Choroid plexus epithelial cell (primary cell): ENCODE data around the gene PRKAR2B.

Experiments used
- DNase-seq: peaks from one replicate; pipeline ENCODE4 v3.0.0-alpha.2; 2010; ENCODE audit warnings: low read depth
- H3K4me3 ChIP-seq: 2 replicates; pipeline ENCODE4 v1.5.1; 2011; ENCODE audit warnings: low read depth, mild to moderate bottlenecking, control low read depth, low read length, moderate library complexity
- TF ChIP-seq, protein P1 (sequence below): conservative IDR thresholded peaks from 2 replicates; pipeline ENCODE4 v1.5.1; 2011; ENCODE audit warnings: low read depth, mild to moderate bottlenecking, control low read depth, inconsistent platforms, low read length, moderate library complexity

PRKAR2B gene

DNA sequence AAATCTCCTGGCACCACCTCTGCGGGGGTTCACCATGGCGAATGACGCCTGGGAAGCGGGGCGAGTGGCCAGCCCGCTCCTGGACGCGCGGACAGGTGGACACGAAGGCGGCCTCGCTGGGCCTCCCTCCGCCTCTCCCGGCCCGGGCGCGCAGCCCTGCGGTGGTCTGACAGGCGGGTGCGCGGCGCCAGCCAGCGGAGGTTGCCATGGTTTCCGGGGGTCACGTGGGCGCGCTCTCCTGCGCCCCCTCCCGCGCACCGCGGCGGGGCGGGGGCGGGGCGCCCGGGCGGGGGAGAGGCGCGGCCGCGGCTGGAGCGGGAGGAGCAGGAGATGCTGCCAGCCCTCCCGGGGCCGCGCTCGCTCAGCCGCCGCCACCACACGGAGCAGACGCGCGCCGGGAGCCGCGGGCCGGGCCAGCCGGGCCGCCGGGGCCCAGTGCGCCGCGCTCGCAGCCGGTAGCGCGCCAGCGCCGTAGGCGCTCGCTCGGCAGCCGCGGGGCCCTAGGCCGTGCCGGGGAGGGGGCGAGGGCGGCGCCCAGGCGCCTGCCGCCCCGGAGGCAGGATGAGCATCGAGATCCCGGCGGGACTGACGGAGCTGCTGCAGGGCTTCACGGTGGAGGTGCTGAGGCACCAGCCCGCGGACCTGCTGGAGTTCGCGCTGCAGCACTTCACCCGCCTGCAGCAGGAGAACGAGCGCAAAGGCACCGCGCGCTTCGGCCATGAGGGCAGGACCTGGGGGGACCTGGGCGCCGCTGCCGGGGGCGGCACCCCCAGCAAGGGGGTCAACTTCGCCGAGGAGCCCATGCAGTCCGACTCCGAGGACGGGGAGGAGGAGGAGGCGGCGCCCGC lies at the start of gene PRKAR2B:
Gene PRKAR2B (plus strand): TSS at position 359 of the 848 bp plus-strand sequence. CDS start 203 bp downstream, at position 562.
- H3K4me3 ChIP-seq: peak within 1 kb of the TSS; percentile 69
- TF ChIP-seq, protein P1, sequence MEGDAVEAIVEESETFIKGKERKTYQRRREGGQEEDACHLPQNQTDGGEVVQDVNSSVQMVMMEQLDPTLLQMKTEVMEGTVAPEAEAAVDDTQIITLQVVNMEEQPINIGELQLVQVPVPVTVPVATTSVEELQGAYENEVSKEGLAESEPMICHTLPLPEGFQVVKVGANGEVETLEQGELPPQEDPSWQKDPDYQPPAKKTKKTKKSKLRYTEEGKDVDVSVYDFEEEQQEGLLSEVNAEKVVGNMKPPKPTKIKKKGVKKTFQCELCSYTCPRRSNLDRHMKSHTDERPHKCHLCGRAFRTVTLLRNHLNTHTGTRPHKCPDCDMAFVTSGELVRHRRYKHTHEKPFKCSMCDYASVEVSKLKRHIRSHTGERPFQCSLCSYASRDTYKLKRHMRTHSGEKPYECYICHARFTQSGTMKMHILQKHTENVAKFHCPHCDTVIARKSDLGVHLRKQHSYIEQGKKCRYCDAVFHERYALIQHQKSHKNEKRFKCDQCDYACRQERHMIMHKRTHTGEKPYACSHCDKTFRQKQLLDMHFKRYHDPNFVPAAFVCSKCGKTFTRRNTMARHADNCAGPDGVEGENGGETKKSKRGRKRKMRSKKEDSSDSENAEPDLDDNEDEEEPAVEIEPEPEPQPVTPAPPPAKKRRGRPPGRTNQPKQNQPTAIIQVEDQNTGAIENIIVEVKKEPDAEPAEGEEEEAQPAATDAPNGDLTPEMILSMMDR: no peak
- DNase-seq: peak; percentile 62

DNA sequence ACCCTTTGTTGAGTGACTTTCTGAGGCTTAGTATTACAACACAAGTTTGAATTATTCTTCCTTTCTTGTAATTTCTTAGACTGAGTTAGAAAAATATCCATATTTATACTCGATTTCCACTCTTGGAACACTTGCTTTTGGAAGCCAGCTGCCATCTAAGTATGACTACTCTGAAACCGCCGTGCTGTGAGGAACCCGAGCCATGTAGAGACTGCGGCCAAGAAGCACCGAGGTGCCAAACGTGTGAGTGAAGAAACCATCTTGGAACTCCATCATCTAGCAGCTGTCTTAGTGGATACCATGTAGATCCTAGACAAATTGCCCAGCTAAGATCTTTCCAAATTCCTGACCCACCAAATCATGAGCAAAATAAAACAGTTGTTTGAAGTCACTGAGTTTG lies 49.7 kb upstream of the PRKAR2B start:
- TF ChIP-seq, protein P1: no peak

DNA sequence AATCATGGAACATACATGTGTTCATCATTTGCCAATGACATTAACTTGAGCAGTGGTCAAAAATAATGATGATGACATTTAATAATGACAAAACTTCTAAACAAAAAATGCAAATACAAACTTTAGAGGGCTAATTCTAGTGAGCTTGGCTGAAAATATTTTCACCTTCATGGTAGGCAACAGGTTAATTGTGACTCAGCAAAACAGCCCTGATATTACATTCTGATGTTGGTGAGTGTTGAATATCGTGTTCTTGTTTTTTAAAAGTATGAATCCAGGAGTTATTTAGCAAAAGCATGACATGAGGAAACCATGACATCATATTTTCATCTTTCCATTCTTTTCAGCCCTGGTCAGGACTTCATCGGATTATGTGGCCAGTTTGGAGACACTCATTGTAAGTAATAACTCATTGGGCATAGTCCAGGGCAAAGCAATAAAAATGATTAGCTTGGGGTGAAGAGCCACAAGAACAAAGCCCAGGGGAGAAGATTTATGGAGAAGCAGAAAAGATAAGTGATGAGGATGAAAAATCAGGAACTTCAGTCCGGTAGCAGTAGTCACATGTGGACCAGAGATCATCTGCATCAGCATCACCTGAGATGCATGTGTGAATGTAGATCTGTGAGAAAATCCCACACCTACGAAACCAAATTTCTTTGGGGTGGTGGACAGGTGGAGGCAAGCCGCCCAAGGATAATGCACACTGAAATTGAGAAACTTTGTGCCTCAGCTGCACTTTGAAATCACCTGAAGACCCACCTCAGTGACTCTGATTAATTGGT lies 46.8 kb upstream of the PRKAR2B start:
- no peak overlapping the region for H3K4me3 ChIP-seq
- no peak for DNase-seq
- TF ChIP-seq, protein P1: no peak

More for the DNA sequence above, 49.7 kb upstream of the PRKAR2B start:
- DNase-seq: no peak
- no peak overlapping the region for H3K4me3 ChIP-seq

- peak; percentile 47 for DNase-seq
- H3K4me3 ChIP-seq: no peak overlapping the region
- TF ChIP-seq, protein P1: no peak
Measured at GRCh38 chr7:106999023-106999422, 45.5 kb upstream of the PRKAR2B start.

DNA sequence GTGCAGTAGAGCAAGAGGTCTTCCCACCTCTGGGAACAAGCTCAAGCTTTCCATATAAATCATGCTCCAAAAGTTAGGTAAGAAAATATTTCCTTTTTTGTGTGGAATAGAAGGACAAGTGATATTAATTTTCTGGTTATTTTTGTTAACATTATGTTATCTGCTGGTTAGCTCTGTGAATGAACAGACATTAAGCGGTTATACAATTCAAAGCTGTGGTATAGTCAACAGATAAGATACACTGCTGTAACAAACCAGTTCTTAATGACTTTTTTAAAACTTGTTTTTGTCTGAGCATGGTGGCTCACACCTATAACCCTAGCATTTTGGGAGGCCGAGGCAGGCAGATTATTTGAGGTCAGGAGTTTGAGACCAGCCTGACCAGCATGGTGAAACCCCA lies 43.0 kb upstream of the PRKAR2B start:
- H3K4me3 ChIP-seq: no peak overlapping the region
- TF ChIP-seq, protein P1: no peak
- no peak for DNase-seq

DNA sequence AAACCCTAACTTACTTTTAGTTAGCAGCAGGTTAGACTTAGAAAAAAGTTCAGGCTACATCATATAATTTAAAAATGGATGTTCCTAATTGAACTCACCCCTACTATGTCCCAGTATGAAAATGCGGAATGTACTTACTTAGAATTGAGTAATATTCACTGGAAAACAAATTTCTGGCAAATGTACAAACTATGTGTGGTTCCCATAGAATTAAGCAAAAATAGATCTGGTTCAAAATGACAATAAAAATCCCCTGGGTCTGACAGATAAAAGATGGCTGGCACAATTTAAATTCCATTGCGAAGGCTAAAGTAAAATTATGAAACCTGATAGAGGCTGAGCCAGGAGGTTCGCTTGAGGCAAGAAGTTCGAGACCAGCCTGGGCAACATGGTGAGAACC lies 42.4 kb upstream of the PRKAR2B start:
- TF ChIP-seq, protein P1: no peak
- no peak overlapping the region for H3K4me3 ChIP-seq
- peak; percentile 38 for DNase-seq
